ENCODE measurements around the gene FANCG. TPM values are rescaled to one million over a fixed set of nuclear protein-coding genes. Genes with fewer than 3 reads are reported as not detected.
A peak's percentile ranks its signal among the peaks of the same experiment; 100 is the strongest.

Gene FANCG
- total and polyA plus RNA-seq, 7 donors, result 1.6 to 6.0 (median 4.2) TPM

DNA sequence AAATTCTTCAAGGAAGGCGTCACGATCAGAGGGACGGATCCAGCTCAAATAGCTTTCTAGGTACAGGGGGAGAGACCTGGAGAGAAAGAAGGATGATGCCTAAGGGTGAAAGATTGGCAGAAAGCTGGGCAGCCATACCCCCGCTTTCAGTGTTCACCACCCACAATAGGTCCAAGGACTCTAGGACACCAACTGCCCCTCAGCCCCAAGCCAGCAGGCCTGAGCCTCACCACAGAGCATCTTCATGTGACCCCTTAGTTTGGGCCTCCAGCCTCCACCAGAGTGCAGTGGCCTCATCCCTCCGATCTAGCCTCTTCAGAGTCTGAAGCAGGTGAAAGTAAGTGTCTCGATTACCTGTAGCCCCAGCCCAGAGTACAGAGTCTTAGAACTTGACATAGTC lies 5.6 kb downstream of the FANCG start:
- Histone ChIP-seq H3K27ac (no peak overlapping the region), H3K9me3 (no peaks in the 10 kb centered on the region), H3K36me3 (ENCODE audit: insufficient read depth in 1 of 2, low read depth in 1 of 2) (peaks cover 3 to 16% of the 10 kb centered on the region in 2 donors), H3K4me1 (peaks cover 26% of the 10 kb centered on the region), H3K27me3 (ENCODE audit: insufficient read depth in 3 of 3, low read length in 2 of 3) (no peaks in the 10 kb centered on the region), H3K4me3 (no peak overlapping the region)
- DNase-seq (no peak), ATAC-seq (no peak)
- TF ChIP-seq, protein P1, sequence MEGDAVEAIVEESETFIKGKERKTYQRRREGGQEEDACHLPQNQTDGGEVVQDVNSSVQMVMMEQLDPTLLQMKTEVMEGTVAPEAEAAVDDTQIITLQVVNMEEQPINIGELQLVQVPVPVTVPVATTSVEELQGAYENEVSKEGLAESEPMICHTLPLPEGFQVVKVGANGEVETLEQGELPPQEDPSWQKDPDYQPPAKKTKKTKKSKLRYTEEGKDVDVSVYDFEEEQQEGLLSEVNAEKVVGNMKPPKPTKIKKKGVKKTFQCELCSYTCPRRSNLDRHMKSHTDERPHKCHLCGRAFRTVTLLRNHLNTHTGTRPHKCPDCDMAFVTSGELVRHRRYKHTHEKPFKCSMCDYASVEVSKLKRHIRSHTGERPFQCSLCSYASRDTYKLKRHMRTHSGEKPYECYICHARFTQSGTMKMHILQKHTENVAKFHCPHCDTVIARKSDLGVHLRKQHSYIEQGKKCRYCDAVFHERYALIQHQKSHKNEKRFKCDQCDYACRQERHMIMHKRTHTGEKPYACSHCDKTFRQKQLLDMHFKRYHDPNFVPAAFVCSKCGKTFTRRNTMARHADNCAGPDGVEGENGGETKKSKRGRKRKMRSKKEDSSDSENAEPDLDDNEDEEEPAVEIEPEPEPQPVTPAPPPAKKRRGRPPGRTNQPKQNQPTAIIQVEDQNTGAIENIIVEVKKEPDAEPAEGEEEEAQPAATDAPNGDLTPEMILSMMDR (IDR thresholded peaks at IDR 0.05), result no peak
- intact Hi-C loops (cut with DNase I), result loop anchor here in 1 of 2 donors (5.0 kb wide), 1 partner anchor 82 kb away; no protein-coding TSS in a partner anchor
- WGBS, 3 donors, result 96 to 97% (median 97%) methylated on average over 6 of the region's 6 CpGs

DNA sequence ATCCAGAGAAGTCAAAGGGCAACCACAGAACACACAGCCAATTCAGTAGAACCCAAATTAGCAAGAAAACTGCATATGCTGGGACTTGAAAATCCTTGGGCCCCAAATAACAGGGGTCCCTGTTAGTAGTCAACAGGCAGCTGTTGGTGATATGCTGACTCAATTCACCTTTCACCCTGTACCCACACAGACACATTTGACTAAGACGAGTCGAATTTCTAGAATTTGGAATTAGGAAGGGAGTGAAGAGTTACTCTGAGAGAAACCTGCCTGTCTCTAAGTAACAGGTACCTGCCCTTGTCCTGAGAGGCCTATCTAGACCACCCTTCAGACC lies 6.5 kb downstream of the FANCG start:
- ATAC-seq, result no peak
- TF ChIP-seq, protein P1 (IDR thresholded peaks at IDR 0.05), result no peak
- WGBS, 3 donors, result 97 to 98% (median 98%) methylated on average over 2 of the region's 2 CpGs
- intact Hi-C loops (cut with DNase I), result loop anchor here in 1 of 2 donors (5.0 kb wide), 1 partner anchor 81 kb away; no protein-coding TSS in a partner anchor
- Histone ChIP-seq H3K27me3 (ENCODE audit: insufficient read depth in 3 of 3, low read length in 2 of 3) (no peaks in the 10 kb centered on the region), H3K36me3 (ENCODE audit: insufficient read depth in 1 of 2, low read depth in 1 of 2) (peaks cover 7 to 18% of the 10 kb centered on the region in 2 donors), H3K27ac (peak overlapping the region; percentile 100), H3K9me3 (no peaks in the 10 kb centered on the region), H3K4me1 (peaks cover 25% of the 10 kb centered on the region), H3K4me3 (peak overlapping the region; percentile 100)
- DNase-seq, result no peak

DNA sequence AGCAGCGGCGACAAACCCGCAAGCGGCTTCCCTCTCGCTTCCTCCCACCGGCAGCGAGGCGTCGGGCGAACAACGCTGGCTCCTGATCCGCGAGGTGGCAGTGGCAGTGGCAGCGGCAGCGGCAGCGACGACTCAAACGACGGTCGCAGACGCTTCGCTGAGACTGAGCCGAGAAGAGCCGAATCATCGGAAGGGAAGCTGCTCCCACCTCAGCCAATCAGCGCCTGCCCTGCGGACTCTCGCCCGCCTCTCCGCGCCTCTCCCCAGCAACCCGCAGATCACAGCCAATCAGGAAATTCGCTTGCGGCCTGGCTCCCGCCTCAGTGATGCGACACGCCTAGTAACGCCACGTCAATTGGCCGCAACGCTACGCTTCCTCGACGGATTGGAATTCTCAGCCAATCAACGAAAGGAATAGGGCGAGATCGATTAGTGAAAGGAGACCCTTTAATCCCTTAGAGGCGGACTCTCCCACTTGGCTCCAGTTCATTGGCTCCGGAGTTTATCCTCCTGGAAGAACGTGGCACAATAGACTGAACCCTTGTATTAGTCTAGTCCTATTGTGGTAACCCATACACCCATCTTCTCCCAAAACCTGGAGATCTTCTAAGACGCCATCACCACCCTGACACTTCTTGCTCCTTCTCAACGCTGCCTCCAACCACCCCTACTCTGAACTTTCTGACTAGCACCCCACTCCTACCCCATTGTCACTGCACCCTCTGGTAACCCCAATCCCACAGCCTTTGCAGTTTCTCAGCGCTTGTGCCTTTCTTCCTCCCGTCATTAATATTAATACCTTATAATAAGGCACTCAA lies 7.1 kb downstream of the FANCG start, which contains the start of gene VCP:
VCP (minus strand) TSS at position 165 of the 818 bp plus-strand sequence. CDS start 272 bp downstream, outside the sequence.
- Histone ChIP-seq H3K27me3 (ENCODE audit: insufficient read depth in 3 of 3, low read length in 2 of 3) (no peaks in the 10 kb centered on the region), H3K9me3 (no peaks in the 10 kb centered on the region), H3K36me3 (ENCODE audit: insufficient read depth in 1 of 2, low read depth in 1 of 2) (peaks cover 13 to 23% of the 10 kb centered on the region in 2 donors), H3K4me1 (peaks cover 29% of the 10 kb centered on the region), H3K27ac (peak within 1 kb of the TSS; percentile 100), H3K4me3 (peak within 1 kb of the TSS; percentile 100)
- WGBS, 3 donors, result 5 to 6% (median 5%) methylated on average over 43 to 54 of the region's 54 CpGs
- peak; percentile 98 to 99 for DNase-seq
- intact Hi-C loops (cut with DNase I), result loop anchor here in 1 of 2 donors (5.0 kb wide), 1 partner anchor 80 kb away; no protein-coding TSS in a partner anchor
- TF ChIP-seq, protein P1 (IDR thresholded peaks at IDR 0.05), result no peak
- ATAC-seq, result peak; percentile 88 to 91 (median 90)

DNA sequence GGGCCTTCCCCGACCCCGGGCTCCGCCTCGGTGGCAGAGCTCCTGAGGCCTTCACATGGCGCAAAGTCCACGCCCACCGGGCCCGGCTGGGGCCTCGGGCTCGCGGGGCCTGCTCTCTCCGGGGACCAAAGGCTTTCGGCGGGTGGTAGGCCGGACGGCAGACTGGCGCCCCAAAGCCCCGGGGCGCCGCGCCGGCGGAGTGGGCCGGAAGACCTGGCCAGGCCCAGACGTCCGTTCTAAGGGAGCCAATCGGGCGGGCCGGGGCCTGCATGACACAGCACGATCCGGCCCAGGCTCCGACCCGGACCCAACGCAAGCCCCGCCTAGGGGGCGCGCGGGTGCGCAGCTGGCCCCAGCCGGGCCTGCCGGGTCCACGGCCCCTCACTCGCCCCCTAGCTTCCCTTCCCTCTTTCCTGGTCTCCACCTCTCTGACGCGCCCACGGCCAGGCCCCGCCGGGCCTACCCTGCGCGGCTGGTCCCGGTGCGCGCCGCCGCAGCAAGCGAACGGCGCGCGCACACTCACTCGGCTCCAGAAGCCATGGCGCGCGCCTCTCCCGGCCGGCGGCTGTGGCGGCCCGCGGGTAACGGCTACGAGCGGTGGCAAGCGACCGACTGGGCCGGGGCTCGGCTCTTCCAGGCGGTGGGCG lies 7.8 kb downstream of the FANCG start:
- Histone ChIP-seq H3K36me3 (ENCODE audit: insufficient read depth in 1 of 2, low read depth in 1 of 2) (peaks cover 16 to 31% of the 10 kb centered on the region in 2 donors), H3K4me3 (peak overlapping the region; percentile 100), H3K27me3 (ENCODE audit: insufficient read depth in 3 of 3, low read length in 2 of 3) (no peaks in the 10 kb centered on the region), H3K27ac (peak overlapping the region; percentile 100), H3K9me3 (no peaks in the 10 kb centered on the region), H3K4me1 (peaks cover 29% of the 10 kb centered on the region)
- DNase-seq (peak; percentile 89 to 91), ATAC-seq (peak; percentile 75 to 82 (median 76))
- intact Hi-C loops (cut with DNase I), result loop anchor here in 1 of 2 donors (5.0 kb wide), 1 partner anchor 80 kb away; no protein-coding TSS in a partner anchor
- 0% methylated on average over 50 to 79 of the region's 79 CpGs for WGBS, 3 donors
- TF ChIP-seq, protein P1 (IDR thresholded peaks at IDR 0.05), result peak; percentile 39
